NCI-H82 treated with DMSO at 0.1 percent for 48 hours (cell line): ENCODE measurements around the gene SLC4A9.

Source experiments
- DNase-seq: peaks from one replicate; lab custom pipeline; 2025; ENCODE audit not compliant: unreplicated experiment; lab: John Stamatoyannopoulos, UW

SLC4A9 gene

DNA sequence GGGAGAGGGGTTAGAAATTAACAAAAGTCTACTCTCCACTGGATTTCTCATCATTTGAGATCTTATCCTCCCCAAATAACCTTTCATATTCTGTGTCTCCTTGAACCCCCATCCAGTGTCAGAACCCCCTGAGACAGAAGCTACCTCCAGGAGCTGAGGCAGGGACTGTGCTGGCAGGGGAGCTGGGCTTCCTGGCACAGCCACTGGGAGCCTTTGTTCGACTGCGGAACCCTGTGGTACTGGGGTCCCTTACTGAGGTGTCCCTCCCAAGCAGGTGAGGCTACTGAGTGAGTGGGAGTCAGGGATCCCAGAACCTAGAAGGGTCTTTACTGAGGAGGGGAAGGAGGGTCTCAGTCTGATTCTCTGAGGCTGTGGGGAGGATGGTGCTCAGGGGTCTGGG, 1.9 kb downstream of the SLC4A9 start:
- no peak for DNase-seq

DNA sequence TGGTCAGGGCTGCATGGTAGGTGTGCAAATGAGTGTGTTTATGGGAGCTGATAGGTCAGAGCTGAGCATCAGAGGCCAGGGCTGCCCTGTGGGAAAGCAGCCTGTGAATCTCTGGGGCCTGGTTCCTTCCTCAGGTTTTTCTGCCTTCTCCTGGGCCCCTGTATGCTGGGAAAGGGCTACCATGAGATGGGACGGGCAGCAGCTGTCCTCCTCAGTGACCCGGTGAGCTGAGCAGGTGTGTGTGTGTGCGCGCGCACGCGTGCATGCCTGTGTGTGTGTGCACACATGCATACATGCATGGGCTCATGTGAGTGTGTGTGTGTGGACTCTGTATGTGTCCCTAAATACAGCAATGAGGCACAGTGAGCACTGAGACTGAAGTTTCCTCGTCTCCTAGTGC, 2.3 kb downstream of the SLC4A9 start:
- no peak for DNase-seq

DNA sequence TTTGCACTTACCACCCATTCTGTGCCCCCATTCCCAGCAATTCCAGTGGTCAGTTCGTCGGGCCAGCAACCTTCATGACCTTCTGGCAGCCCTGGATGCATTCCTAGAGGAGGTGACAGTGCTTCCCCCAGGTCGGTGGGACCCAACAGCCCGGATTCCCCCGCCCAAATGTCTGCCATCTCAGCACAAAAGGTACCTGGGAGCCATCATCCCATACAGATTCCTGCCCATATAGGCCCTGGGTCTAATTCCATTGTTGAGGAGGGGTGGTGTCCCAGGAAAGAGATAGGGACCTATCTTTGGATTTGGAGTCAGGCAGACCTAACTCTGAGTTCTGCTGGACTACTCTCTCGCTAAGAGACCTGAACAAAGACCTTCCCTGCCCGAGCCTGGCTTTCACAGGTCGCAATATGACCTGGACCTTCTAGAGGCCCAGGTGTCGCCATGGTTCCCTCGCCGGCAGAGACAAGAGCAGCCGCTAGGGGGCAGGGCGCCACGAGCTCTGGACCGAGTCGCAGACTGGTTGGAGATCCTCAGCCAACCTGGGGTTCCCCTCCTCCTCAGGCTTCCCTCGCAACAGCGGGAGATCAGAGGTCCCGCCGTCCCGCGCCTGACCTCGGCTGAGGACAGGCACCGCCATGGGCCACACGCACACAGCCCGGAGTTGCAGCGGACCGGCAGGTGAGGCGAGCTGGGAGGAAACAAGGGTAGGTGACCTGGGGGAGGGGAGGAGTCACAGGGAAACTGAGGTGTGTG, 3.1 kb downstream of the SLC4A9 start:
- DNase-seq, result no peak

DNA sequence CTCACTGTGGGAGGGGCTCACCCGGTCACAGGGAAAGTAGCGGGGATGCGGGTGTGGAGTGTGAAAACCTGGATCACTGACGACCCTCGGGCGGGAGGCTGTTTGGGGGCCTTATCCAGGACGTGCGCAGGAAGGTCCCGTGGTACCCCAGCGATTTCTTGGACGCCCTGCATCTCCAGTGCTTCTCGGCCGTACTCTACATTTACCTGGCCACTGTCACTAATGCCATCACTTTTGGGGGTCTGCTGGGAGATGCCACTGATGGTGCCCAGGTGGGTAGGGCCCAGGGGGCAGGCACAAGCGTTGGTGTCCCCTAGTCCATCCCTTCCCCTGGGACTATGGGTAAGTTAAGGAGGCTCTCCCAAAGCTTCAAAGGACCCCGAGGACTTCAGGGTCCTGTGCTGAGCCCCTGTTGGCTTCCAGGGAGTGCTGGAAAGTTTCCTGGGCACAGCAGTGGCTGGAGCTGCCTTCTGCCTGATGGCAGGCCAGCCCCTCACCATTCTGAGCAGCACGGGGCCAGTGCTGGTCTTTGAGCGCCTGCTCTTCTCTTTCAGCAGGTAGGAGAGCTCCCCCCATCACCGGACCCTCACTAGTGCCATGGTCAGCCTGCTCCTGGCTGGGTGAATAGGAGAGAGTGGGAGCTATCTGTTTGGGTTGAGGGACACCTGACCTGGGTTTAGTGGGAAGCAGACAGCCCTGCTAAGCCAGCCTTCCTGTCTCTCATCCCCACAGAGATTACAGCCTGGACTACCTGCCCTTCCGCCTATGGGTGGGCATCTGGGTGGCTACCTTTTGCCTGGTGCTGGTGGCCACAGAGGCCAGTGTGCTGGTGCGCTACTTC, 3.9 kb downstream of the SLC4A9 start:
- DNase-seq, result no peak

DNA sequence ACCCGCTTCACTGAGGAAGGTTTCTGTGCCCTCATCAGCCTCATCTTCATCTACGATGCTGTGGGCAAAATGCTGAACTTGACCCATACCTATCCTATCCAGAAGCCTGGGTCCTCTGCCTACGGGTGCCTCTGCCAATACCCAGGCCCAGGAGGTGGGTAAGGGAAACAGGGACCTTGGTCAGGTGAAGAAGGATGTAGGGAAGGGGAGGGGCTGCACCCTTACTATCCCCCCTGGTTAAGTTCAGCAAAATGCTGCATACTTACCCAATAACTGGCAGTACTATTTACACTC, 4.4 kb downstream of the SLC4A9 start:
- DNase-seq, result no peak

DNA sequence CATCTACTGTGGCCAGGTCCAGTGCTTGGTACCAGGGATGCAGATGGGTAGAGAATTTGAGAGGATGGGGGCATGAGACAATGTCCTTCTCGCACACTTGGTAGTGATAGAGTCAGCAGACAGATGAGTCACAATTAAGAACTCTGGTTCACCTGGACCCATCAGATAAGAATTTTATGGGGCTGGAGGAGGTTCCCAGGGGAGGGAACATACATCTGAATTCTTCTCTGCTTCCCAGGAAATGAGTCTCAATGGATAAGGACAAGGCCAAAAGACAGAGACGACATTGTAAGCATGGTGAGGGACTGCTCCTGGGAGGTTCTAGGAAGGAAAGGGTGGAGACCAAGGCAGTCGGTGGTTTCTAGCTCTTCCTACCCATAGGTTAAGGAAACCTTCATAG, 5.3 kb downstream of the SLC4A9 start:
- DNase-seq, result no peak

DNA sequence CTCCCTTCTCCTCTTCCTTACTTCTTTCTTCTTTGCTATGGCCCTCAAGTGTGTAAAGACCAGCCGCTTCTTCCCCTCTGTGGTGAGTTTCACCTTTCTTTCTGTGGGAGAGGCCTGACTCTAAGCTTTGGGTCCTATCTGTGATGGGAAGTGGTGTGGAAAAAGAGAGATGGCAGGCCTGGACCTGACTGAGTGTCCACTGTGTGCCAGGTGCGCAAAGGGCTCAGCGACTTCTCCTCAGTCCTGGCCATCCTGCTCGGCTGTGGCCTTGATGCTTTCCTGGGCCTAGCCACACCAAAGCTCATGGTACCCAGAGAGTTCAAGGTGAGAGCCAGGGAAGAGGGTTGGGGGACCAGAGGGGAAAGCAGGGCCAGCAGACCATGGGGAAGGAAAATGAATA, 5.9 kb downstream of the SLC4A9 start:
- no peak for DNase-seq

DNA sequence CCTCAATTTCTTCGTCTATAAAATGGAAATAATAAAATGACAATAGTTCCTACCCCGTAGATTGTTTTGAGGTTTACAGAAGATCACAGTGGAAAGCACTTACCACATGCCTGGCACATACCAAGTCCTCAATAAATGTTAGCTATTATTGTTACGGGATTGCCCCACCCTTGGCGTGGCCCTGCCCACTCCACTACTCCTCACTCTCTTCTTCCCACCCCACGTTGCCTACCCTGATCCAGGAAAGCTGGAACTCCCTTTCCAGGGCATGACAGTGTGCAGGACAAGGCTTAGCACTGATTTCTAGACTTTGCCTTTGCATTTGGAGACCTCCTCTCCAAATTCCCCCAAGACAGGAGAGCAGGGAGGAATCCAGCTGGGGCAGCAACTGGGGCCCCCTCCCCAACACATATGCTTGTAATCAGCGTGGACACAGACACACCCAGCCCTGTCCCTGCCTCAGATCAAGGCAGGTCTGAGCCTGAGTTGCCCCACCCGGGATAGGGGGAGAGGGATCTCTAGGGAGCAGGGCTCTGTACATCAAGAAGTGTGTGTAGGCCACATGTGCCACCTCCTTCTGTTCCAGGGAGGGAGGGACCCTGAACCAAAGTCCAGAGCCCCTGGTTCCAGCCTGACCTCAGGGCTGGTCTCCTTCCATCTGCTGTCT, 6.7 kb downstream of the SLC4A9 start:
- DNase-seq, result no peak

DNA sequence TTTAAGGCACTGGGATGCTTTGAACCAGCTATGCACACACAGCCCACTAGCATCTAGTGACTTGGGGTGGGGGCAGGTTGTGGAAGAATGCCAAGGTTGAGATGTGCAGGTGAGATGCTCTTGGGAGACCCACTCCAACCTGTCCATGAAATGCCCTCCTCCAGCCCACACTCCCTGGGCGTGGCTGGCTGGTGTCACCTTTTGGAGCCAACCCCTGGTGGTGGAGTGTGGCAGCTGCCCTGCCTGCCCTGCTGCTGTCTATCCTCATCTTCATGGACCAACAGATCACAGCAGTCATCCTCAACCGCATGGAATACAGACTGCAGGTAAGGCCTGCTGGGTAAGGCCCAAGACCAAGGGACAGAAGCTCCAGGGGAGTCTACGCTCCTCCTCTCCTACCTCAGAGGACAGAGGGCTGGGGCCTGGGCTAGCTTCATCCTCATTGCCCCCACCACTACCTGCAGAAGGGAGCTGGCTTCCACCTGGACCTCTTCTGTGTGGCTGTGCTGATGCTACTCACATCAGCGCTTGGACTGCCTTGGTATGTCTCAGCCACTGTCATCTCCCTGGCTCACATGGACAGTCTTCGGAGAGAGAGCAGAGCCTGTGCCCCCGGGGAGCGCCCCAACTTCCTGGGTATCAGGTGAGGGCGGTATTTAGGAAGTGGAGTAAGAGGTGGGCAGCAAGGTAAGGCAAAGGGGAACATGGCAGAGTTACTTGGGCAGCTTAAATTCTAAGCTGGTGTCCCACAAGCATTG, 7.4 kb downstream of the SLC4A9 start:
- no peak for DNase-seq

DNA sequence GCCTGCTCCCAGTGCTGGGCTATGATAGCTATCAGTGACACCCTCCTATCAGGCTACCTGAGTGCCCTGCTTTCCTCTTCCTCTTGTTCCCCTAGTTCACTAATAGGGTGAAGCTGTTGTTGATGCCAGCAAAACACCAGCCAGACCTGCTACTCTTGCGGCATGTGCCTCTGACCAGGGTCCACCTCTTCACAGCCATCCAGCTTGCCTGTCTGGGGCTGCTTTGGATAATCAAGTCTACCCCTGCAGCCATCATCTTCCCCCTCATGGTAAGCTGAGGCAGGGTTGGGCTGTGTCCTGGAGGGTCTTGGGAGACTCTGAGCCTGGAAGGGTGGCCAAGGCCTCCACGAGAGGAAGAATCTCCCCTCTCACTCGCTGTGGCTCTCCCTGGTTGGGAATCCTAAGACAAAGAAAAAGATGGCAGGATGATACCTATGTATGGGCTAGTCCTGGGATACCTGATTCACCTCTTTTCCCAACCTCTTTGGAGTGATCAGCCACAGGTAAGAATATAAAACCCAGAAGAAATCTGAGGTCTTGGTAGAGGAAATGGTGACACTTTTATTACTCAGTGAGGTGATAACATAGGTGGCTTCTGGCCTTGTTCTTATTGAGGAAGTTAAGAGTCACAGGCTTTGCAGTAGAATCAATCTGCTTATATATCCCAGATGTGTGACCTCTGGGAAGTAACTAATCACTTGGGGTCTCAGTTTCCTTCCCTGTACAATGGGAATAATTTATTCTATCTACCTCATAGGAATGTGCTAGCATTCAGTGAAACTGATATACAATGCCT, 11.6 kb downstream of the SLC4A9 start:
- no peak for DNase-seq

DNA sequence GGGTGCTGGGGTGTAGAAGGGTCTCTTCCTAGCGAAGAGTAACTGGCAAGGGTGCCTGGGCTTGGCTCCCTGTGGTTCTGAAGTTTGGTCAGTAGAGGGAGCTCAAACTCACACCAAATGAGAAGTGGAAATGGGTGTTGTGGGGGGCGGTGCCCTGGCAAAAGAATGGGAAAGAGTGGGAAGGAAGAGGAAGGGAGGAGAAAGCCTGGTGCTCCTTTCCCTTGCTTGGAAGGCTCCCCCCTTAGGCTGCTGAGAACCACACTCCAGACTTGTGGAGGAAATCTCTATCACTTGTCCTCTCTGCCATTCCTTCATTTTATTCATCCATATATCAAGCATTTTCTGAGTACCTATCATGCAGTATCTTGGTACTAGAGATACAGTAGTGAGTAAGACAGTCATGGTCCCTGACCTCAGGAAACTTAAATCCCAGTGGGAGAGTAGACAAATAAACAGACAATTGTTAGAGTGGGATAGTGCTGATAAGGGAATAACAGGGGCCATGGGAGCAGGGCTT, 13.0 kb downstream of the SLC4A9 start:
- DNase-seq, result peak; percentile 2

DNA sequence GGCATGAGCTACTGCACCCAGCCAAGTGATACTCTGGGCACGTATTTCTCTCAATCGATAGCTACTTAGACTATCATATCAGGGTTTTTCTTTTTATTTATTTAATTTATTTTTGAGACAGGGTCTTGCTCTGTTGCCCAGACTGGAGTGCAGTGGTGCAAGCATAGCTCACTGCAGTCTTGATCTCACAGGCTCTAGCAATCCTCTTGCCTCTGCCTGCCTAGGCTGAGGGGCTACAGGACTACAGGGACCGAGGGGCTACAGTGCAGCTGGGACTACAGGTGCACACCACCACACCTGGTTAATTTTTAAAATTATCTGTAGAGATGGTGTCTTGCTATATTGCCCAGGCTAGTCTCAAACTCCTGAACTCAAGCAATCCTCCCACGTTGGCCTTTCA, 21.4 kb downstream of the SLC4A9 start:
- no peak for DNase-seq

DNA sequence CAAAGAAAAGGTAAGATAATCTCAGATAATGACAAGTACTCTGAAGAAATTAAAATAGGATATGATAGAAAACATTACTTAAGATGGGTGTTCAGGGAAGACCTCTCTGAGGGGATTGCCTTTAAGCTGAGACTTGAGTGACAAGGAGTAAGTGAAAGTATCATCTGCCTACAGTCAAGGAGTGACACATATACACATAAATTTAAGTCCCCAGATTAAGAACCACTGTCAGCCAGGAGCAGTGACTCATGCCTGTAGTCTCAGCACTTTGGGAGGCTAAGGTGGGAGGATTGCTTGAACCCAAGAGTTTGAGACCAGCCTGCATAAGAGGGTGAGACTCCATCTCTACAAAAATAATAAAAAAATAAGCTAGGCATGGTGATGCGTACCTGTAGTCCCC, 22.0 kb downstream of the SLC4A9 start:
- no peak for DNase-seq

DNA sequence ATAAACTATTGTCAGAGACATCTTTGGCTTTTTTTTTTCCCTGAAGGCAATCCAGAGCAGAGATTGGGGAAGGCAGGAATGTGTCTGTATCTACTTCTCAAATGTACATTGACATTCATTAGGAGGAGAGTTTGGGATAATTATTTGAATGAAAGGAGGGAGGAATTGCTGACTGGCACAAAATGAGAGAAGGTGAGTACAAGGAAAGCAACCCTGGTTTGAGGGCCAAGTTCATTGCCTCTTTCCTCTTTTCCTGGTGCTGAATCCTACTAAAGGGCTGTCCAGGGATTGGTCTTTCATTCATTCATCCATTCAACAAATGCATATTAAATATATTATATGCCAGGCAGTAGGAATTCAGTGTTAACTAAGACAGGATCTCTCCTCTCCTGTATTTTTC, 22.9 kb downstream of the SLC4A9 start:
- DNase-seq, result no peak

DNA sequence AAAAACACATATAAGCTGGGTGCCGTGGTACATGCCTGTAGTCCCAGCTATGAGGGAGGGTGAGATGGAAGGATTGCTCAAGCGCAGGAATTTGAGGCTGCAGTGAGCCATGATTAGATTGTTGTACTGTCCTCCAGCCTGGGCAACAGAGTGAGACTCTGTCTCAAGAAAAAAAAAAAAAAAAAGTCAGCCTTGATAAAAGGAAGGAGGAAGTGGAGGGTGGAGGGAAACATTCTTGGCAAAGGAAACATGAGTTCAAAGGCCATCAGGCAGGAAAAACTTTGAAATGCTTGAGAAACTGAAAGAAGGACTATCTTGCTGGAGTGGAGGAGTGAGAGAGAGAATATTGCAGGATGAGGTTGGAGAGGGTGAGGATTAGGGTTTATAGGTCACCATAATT, 23.3 kb downstream of the SLC4A9 start:
- no peak for DNase-seq

DNA sequence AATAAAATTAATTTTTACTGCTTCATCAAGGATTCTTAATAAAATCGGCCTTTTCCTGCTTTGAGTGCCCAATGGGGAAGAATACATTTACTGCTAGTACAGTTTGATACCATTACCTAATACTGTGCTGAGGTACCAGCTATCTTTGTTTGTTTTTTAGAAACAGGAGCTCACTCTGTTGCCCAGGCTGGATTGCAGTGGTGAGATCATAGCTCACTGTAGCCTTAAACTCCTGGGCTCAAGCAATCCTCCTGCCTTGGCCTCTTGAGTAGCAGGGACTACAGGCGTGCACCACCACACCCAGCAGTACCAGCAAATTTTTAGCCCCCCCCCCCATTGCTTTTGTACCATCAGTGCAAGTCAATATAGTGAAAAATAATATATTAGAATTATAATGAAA, 28.1 kb downstream of the SLC4A9 start:
- DNase-seq, result no peak

DNA sequence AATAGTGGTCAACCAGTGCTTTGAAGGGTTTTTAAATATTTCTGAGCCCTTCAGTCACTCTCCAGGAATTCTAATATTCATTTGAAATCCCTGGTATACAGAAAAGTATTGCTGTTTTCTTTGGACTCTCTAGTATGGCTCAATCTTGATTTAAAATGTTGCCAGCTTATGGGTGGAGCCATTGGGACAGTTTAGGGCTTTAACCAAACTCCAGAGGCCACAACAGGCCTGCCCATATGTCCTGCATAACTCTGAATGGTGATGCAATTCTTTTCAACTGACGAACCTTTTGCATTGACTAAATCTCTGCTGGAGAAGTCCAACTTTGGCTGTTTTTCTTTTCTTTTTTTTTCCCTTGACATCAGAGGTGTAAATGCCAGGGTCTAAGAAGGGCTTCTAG, 31.3 kb downstream of the SLC4A9 start:
- no peak for DNase-seq

DNA sequence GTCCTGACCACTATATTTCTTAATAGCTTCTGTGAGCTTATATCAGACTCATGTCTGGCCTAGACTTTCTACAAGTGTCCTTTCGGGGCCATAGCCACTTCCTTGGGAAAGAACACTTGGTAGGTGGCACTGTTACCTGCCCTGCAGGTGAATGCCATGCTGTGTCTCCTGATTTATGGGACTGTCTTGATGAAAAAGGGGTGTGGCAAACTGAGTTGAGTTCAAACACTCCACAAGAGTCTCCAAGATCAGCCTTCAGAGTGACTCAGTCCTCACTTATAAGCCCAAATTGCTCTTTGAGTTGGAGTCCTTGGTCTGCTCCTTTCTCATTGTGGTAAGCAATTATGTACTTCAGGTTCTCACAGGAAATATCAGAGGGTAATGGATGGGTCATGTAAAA, 31.7 kb downstream of the SLC4A9 start:
- DNase-seq, result no peak

DNA sequence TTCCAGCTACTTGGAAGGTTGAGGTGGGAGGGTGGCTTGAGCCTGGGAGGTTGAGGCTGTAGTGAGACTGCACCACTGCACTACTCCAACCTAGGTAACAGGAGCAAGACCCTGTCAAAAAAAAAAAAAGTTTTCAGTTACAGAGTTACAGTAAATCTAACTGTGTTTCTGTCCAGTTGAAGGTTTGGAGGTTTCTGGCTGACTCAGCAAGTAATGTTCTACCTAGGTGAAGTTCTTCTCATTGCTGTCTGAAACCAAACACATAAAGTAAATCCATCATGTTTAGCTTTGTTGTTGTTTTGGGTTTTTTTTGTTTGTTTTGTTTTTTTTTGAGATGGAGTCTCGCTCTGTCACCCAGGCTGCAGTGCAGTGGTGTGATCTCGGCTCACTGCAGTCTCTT, 33.7 kb downstream of the SLC4A9 start:
- no peak for DNase-seq

DNA sequence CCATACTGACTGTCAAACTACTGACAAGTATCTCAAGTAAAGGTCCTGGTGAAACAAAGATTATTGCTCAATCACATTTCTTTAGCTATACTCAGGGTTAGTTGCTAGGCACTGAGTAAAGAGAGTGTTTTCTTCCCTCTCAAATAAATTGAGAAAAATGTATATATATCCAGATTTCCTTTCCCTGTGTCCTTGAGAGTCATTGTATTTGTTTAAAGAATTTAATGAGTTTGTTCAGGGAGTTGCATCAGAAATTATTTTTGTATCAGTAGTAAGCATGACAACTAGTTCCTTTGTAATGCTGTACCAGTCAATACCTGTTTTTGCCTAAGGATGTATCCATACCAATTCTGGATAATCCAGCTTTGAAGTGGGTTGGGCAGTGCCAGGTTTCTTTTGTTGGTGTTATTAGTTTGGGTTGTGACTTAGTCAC, 38.4 kb downstream of the SLC4A9 start:
- no peak for DNase-seq
